ENCODE measurements around the gene TMEM151A.

GRCh38 chr11:66279092-66279734 lies 12.5 kb upstream of the TMEM151A start:
- TF ChIP-seq CTCF (IDR thresholded peaks at IDR 0.05) (no peak), EZH2 (IDR thresholded peaks at IDR 0.05) (no peak)

Measured in neural progenitor cell (in vitro differentiated cells).